ENCODE measurements around the gene EEF1A2.

DNA sequence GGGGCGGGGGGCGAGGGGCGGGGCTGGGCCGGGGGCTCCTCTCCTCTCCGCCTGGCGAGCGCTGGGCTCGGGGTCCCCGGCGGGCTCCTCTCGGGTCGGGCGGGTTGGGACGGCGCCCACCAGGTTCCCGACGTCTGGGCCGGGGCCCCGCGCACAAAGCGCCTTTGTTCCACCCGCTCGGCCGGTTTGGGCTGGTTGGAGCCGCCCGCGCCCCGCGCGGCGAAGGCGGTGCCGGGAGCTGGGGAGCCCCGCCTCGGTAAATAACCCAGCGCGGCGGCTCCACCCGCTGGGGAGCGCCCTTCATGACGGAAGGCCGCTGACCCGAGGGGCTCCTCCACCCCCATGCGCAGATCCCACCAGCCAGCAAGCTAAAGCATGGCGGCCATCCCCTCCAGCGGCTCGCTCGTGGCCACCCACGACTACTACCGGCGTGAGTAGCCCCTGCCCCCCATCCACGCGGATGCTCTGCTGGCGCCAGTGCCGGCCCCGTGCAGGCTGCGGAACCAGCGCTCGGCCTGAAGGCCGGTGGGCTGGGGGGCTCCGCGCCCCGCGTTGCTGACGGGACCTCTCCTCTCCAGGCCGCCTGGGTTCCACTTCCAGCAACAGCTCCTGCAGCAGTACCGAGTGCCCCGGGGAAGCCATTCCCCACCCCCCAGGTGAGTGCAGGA lies 22.2 kb upstream of the EEF1A2 start:
- no peak for TF ChIP-seq BACH2 (CRISPR knock-in tag; IDR thresholded peaks at IDR 0.05; ENCODE audit: borderline replicate concordance)
- TF ChIP-seq, protein P1, sequence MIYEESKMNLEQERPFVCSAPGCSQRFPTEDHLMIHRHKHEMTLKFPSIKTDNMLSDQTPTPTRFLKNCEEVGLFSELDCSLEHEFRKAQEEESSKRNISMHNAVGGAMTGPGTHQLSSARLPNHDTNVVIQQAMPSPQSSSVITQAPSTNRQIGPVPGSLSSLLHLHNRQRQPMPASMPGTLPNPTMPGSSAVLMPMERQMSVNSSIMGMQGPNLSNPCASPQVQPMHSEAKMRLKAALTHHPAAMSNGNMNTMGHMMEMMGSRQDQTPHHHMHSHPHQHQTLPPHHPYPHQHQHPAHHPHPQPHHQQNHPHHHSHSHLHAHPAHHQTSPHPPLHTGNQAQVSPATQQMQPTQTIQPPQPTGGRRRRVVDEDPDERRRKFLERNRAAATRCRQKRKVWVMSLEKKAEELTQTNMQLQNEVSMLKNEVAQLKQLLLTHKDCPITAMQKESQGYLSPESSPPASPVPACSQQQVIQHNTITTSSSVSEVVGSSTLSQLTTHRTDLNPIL (CRISPR knock-in tag; IDR thresholded peaks at IDR 0.05; ENCODE audit: low read depth): no peak
- no peak for TF ChIP-seq TOX (CRISPR knock-in tag; IDR thresholded peaks at IDR 0.05; ENCODE audit: borderline replicate concordance)
- no peak for TF ChIP-seq RARB (CRISPR knock-in tag; IDR thresholded peaks at IDR 0.05)
- TF ChIP-seq, protein P2, sequence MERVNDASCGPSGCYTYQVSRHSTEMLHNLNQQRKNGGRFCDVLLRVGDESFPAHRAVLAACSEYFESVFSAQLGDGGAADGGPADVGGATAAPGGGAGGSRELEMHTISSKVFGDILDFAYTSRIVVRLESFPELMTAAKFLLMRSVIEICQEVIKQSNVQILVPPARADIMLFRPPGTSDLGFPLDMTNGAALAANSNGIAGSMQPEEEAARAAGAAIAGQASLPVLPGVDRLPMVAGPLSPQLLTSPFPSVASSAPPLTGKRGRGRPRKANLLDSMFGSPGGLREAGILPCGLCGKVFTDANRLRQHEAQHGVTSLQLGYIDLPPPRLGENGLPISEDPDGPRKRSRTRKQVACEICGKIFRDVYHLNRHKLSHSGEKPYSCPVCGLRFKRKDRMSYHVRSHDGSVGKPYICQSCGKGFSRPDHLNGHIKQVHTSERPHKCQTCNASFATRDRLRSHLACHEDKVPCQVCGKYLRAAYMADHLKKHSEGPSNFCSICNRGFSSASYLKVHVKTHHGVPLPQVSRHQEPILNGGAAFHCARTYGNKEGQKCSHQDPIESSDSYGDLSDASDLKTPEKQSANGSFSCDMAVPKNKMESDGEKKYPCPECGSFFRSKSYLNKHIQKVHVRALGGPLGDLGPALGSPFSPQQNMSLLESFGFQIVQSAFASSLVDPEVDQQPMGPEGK (CRISPR knock-in tag; IDR thresholded peaks at IDR 0.05; ENCODE audit: borderline replicate concordance): no peak
- TF ChIP-seq GLIS3 (CRISPR knock-in tag; IDR thresholded peaks at IDR 0.05): 0 out of 2 replicates have a peak, but pooled peaks have one; percentile 21
- TF ChIP-seq ARNTL (CRISPR knock-in tag; IDR thresholded peaks at IDR 0.05; ENCODE audit: borderline replicate concordance, low read depth): no peak

Data from SK-N-SH treated with all-trans-retinoic acid at 6 μM for 48 hours (cell line).